Heart left ventricle (tissue), 16 donors: ENCODE measurements around the gene SPG11. TPM values are rescaled to one million over a fixed set of nuclear protein-coding genes. Genes with fewer than 3 reads are reported as not detected.
"Not testable (repeated sequence)": the region's sequence is repeated elsewhere in the genome, so short reads cannot be mapped to it uniquely, and the experiment has no call there.

Source experiments
- ATAC-seq, 4 donors: fragments of 200-7000 bp; cut with Tn5 transposase; one replicate each; pipeline ENCODE4 v1.9.1; 2020 to 2022; ENCODE audit warnings: moderate library complexity in 4 of 4, mild to moderate bottlenecking in 3 of 4, moderate number of reproducible peaks in 1 of 4
- DNase-seq, 5 donors: peaks; one replicate each; pipeline ENCODE4 v3.0.0-alpha.2; 2020
- H3K27ac ChIP-seq, 12 donors: fragments of 200-600 bp; sonication (generic) in 4 of 12; one replicate each; pipeline versions ENCODE4 v1.5.0 to v1.8.0; 2016 to 2022; ENCODE audit warnings: mild to moderate bottlenecking in 2 of 12
- H3K27me3 ChIP-seq, 9 donors: fragments of 200-600 bp; sonication (generic) in 2 of 9; one replicate each; pipeline versions ENCODE4 v1.5.1 to v1.8.0; 2016 to 2022; ENCODE audit warnings: mild to moderate bottlenecking in 3 of 9
- H3K36me3 ChIP-seq, 9 donors: fragments of 200-600 bp; sonication (generic) in 2 of 9; one replicate each; pipeline versions ENCODE4 v1.5.0 to v1.8.0; 2018 to 2022; ENCODE audit warnings: mild to moderate bottlenecking in 2 of 9
- H3K4me1 ChIP-seq, 12 donors: fragments of 200-600 bp; sonication (generic) in 4 of 12; one replicate each; pipeline versions ENCODE4 v1.5.0 to v1.8.0; 2016 to 2022; ENCODE audit warnings: mild to moderate bottlenecking in 3 of 12
- H3K4me3 ChIP-seq, 12 donors: fragments of 200-600 bp; sonication (generic) in 4 of 12; one replicate each; pipeline versions ENCODE4 v1.5.0 to v1.8.0; 2017 to 2022; ENCODE audit warnings: mild to moderate bottlenecking in 9 of 12, moderate library complexity in 4 of 12
- H3K9me3 ChIP-seq, 12 donors: fragments of 200-600 bp; sonication (generic) in 4 of 12; one replicate each; pipeline versions ENCODE4 v1.5.0 to v1.8.0; 2016 to 2022; ENCODE audit warnings: mild to moderate bottlenecking in 1 of 12
- POLR2A ChIP-seq, 2 donors: fragments of 450-650 bp; IDR thresholded peaks; one replicate each; pipeline ENCODE4 v1.6.1; 2017; ENCODE audit warnings: antibody characterized with exemption in 2 of 2, mild to moderate bottlenecking in 2 of 2, moderate library complexity in 2 of 2
- WGBS, 4 donors: extraction: QIAGEN DNeasy Blood & Tissue Kit in 2 of 4; methylation state at CpG; one replicate each; pipeline versions ENCODE4 v1.1.5 to v1.1.7; 2013 to 2018; 5-methylcytosine and 5-hydroxymethylcytosine counted together
- intact Hi-C, 10 donors: fragments of 100-400 bp; cut with DNase I; formaldehyde crosslinking; loops; one replicate each; pipeline versions ENCODE4 v1.11.1 to v1.14.2; 2022
- polyA plus RNA-seq, 2 donors: library from polyadenylated mRNA; stranded (reverse); fragments of 200-250 nt; gene quantifications; one replicate each; pipeline ENCODE4 v1.2.3, GENCODE V29; 2013
- total RNA-seq, 9 donors: library from RNA; depleted of rRNA in 2 of 9; stranded (reverse); fragments of >200 nt in 2 of 9; fragmentation: NEBNext Ultra II Directional in 3 of 9; extraction: Animal tissue kit (Norgen Biotek cat#: 25700) in 3 of 9; gene quantifications; one replicate each; pipeline versions ENCODE4 v1.1.0 to v1.2.4, GENCODE V29; 2016 to 2023
- TF ChIP-seq, protein P1 (sequence below), 12 donors: fragments of 200-600 bp; sonication (generic) in 4 of 12; IDR thresholded peaks; one replicate each; pipeline versions ENCODE4 v1.5.0 to v1.8.0; 2018 to 2022; ENCODE audit warnings: antibody characterized with exemption in 12 of 12, mild to moderate bottlenecking in 5 of 12
- donor health status: ischemic (EF 13 %, LVEDD 7.1; RV severe dilation, severe dysfunction).
- donor health status: healthy with polysubstance abuse.
- donor health status: DM: no; HTN: yes; CAD: no.
- donor health status: DM: no; HTN: no; CAD: no.
- donor health status: ischemic (EF 25% LVEDD 6.9; RV normal size, moderate dysfunction).
- donor health status: ischemic (EF 25% LVEDD 5.7; RV mildly dilated, moderate dysfunction).
- donor health status: healthy.
- donor health status: DM: yes; HTN: yes; CAD: no.
- donor health status: ischemic (EF 35%, LVEDD 5.7; RV mildly dilated, moderate dysfunction).
- donor health status: nonischemic (EF 11% LVEDD 7.7; RV severe dilation, severe dysfunction).
- donor health status: DM: yes; HTN: yes; CAD: no.
- donor health status: PGD.
- donor health status: ischemic (EF 29% LVEDD 5.4; RV normal size, mild dysfunction).
- donor health status: nonischemic (EF 23%, LVEDD 6.1; RV moderate dilation, normal function).

SPG11 gene
- total and polyA plus RNA-seq, 11 donors: 17.5 to 69.4 (median 47.5) TPM

DNA sequence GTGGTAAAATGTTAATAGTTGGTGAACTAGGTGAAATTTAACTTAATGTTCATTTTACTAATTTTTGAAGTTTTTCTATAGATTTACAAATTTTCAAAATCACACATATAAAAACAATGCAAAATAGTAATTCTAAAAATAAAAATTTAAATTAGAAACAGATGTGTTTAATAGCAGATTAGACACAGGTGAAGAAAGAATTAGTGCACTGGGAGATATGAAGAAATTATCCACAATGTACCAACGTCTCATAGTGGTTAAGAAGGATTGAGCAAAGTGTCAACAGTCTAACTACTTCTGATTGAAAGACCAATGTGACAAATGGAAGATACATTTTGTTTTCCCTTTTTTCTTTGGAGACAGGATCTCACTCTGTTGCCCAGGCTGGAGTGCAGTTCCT, 26.5 kb downstream of the SPG11 start:
- intact Hi-C loops: no loop called here
- ATAC-seq: no peak
- peaks cover 0 to 93% (median 69%) of the 10 kb centered on the region in 9 donors for H3K36me3 ChIP-seq

DNA sequence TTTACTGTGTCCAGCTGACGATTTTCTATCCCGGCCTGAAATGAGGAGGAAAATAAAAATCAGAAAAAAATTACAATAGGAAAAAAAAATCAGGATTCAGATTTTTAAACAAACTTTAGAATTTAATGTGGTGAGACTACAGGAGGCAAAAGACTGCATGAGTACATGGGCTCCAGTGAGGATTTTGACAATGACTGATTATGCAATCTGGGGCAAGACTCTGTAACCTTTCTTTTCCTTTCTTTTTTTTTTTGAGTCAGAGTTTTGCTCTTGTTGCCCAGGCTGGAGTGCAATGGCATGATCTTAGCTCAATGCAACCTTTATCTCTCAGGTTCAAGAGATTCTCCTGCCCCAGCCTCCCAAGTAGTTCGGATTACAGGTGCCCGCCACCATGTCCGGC, 29.9 kb downstream of the SPG11 start:
- TF ChIP-seq, protein P1, sequence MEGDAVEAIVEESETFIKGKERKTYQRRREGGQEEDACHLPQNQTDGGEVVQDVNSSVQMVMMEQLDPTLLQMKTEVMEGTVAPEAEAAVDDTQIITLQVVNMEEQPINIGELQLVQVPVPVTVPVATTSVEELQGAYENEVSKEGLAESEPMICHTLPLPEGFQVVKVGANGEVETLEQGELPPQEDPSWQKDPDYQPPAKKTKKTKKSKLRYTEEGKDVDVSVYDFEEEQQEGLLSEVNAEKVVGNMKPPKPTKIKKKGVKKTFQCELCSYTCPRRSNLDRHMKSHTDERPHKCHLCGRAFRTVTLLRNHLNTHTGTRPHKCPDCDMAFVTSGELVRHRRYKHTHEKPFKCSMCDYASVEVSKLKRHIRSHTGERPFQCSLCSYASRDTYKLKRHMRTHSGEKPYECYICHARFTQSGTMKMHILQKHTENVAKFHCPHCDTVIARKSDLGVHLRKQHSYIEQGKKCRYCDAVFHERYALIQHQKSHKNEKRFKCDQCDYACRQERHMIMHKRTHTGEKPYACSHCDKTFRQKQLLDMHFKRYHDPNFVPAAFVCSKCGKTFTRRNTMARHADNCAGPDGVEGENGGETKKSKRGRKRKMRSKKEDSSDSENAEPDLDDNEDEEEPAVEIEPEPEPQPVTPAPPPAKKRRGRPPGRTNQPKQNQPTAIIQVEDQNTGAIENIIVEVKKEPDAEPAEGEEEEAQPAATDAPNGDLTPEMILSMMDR (IDR thresholded peaks at IDR 0.05): no peak
- TF ChIP-seq POLR2A (IDR thresholded peaks at IDR 0.05): no peak
- no peak for ATAC-seq
- intact Hi-C loops: no loop called here
- 96 to 99% (median 97%) methylated on average over 5 of the region's 5 CpGs for WGBS, 4 donors
- no peaks in the 10 kb centered on the region for H3K27me3 ChIP-seq
- no peak for DNase-seq
- no peak overlapping the region for H3K4me3 ChIP-seq
- no peak overlapping the region for H3K27ac ChIP-seq
- peaks cover 0 to 6% (median 0%) of the 10 kb centered on the region in 12 donors for H3K4me1 ChIP-seq
- H3K9me3 ChIP-seq: peaks cover 0 to 3% (median 0%) of the 10 kb centered on the region in 12 donors
- peaks cover 0 to 98% (median 91%) of the 10 kb centered on the region in 9 donors for H3K36me3 ChIP-seq

More for the DNA sequence above, 26.5 kb downstream of the SPG11 start:
- TF ChIP-seq, protein P1 (IDR thresholded peaks at IDR 0.05): no peak
- TF ChIP-seq POLR2A (IDR thresholded peaks at IDR 0.05): no peak
- Histone ChIP-seq H3K27me3 (no peaks in the 10 kb centered on the region), H3K9me3 (peaks cover 0 to 3% (median 0%) of the 10 kb centered on the region in 12 donors), H3K4me1 (peaks cover 0 to 6% (median 0%) of the 10 kb centered on the region in 12 donors), H3K4me3 (no peak overlapping the region), H3K27ac (no peak overlapping the region)
- WGBS, 4 donors: 76 to 88% (median 85%) methylated on average over 1 of the region's 1 CpG
- DNase-seq: no peak

DNA sequence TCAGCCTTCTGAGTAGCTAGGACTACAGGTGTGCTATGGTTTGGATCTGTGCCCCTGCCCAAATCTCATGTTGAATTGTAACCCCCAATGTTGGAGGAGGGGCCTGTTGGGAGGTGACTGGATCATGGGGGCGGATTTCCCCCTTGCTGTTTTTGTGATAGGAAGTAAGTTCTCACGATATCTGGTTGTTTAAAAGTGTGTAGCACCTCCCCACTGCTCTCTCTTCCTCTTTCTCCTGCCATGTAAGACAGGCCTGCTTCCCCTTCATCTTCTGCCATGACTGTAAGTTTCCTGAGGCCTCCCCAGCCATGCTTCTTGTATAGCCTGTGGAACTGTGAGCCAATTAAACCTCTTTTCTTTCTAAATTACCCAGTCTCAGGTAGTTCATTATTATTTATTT, 38.2 kb downstream of the SPG11 start:
- H3K27me3 ChIP-seq, H3K4me1 ChIP-seq, DNase-seq, H3K4me3 ChIP-seq, H3K9me3 ChIP-seq, H3K27ac ChIP-seq, intact Hi-C loops, ATAC-seq: not testable (repeated sequence)
- WGBS, 4 donors: 83 to 89% (median 86%) methylated on average over 2 of the region's 2 CpGs
- peaks cover 0 to 100% (median 99%) of the 10 kb centered on the region in 9 donors for H3K36me3 ChIP-seq

DNA sequence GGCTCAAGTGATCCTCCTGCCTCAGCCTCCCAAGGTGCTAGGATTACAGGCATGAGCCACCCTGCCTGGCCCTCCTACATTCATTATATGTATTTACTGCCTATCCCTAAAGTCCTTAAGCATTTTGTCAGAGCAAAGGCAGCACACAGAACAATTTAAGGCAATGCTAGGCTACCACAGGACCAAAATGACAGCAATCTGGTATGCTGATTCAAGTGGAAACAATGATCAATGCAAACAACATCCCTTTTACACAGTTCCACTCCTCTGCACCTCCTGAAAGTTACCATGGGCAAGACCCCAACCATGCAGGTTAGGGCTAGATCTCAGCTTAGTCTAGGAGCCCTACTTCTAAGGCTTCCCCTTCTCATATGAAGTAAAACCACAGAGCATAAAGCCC, 40.3 kb downstream of the SPG11 start:
- ATAC-seq (no peak), DNase-seq (no peak)
- no peaks in the 10 kb centered on the region for H3K27me3 ChIP-seq
- no peak overlapping the region for H3K27ac ChIP-seq
- H3K36me3 ChIP-seq: peaks cover 0 to 100% (median 99%) of the 10 kb centered on the region in 9 donors
- intact Hi-C loops: no loop called here
- H3K9me3 ChIP-seq: no peaks in the 10 kb centered on the region
- no peak overlapping the region for H3K4me3 ChIP-seq
- H3K4me1 ChIP-seq: no peaks in the 10 kb centered on the region
- no peak for TF ChIP-seq POLR2A (IDR thresholded peaks at IDR 0.05)
- TF ChIP-seq, protein P1 (IDR thresholded peaks at IDR 0.05): no peak

DNA sequence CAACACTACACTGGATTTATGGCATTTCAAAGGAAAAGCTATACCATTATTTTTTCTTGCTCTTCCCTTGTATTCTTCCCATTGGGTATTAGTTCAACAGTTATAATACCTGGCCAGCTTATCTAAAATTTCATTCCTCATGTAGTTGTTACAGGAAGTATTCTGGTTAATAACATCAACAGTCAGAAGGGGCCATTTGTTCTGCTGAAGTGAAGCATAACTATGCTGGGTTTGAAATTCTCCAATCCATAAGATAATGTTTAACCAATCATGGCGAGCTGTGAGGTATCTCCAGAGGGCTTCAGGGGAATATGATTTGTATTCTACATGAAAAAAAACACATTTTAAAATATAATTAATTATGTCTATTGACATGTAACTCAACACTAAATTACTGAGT, 43.4 kb downstream of the SPG11 start:
- no peak for ATAC-seq
- H3K36me3 ChIP-seq: peaks cover 0 to 100% (median 97%) of the 10 kb centered on the region in 9 donors
- no peak overlapping the region for H3K27ac ChIP-seq
- H3K4me3 ChIP-seq: no peak overlapping the region
- WGBS, 4 donors: 93 to 97% (median 95%) methylated on average over 1 of the region's 1 CpG
- no peaks in the 10 kb centered on the region for H3K27me3 ChIP-seq
- intact Hi-C loops: no loop called here
- no peak for DNase-seq
- H3K4me1 ChIP-seq: no peaks in the 10 kb centered on the region
- TF ChIP-seq, protein P1 (IDR thresholded peaks at IDR 0.05): no peak
- no peak for TF ChIP-seq POLR2A (IDR thresholded peaks at IDR 0.05)
- H3K9me3 ChIP-seq: no peaks in the 10 kb centered on the region
